Colonic mucosa (tissue), 4 donors: ENCODE results near the gene NECTIN1. TPM values are rescaled to one million over a fixed set of nuclear protein-coding genes. Genes with fewer than 3 reads are reported as not detected.

Experiments used
- DNase-seq: peaks from one replicate; pipeline ENCODE4 v3.0.0-alpha.2; 2020
- H3K27ac ChIP-seq: fragments of 200-600 bp; one replicate; pipeline ENCODE4 v1.8.0; 2021
- H3K27me3 ChIP-seq: fragments of 200-600 bp; one replicate; pipeline ENCODE4 v1.8.0; 2021
- H3K36me3 ChIP-seq: fragments of 200-600 bp; one replicate; pipeline ENCODE4 v1.8.0; 2021
- H3K4me1 ChIP-seq: fragments of 200-600 bp; one replicate; pipeline ENCODE4 v1.8.0; 2021; ENCODE audit warnings: mild to moderate bottlenecking
- H3K4me3 ChIP-seq: fragments of 200-600 bp; one replicate; pipeline ENCODE4 v1.8.0; 2021
- H3K9ac ChIP-seq, 2 donors: one replicate each; pipeline ENCODE4 v1.7.0; 2013; ENCODE audit warnings: control low read depth in 2 of 2, low read depth in 2 of 2, low read length in 2 of 2
- H3K9me3 ChIP-seq: fragments of 200-600 bp; one replicate; pipeline ENCODE4 v1.8.0; 2021
- intact Hi-C: fragments of 100-400 bp; cut with DNase I; formaldehyde crosslinking; loops from one replicate; pipeline ENCODE4 v1.14.1; 2022
- total RNA-seq, 2 donors: library from RNA; stranded (reverse); fragmentation: NEBNext Ultra II Directional in 1 of 2; extraction: Animal tissue kit (Norgen Biotek cat#: 25700) in 1 of 2; gene quantifications; one replicate each; pipeline ENCODE4 v1.2.1, GENCODE V29; 2021
- TF ChIP-seq, protein P1 (sequence below): fragments of 200-600 bp; IDR thresholded peaks from one replicate; pipeline ENCODE4 v1.8.0; 2022; ENCODE audit warnings: antibody characterized with exemption, mild to moderate bottlenecking
- donor health status: healthy.
- donor health status: DM: no; HTN: no; CAD: no.
- donor health status: DM: no; HTN: no; CAD: no.

Gene NECTIN1
- total RNA-seq, 2 donors from 2014 or later: 53.0 to 59.9 TPM

DNA sequence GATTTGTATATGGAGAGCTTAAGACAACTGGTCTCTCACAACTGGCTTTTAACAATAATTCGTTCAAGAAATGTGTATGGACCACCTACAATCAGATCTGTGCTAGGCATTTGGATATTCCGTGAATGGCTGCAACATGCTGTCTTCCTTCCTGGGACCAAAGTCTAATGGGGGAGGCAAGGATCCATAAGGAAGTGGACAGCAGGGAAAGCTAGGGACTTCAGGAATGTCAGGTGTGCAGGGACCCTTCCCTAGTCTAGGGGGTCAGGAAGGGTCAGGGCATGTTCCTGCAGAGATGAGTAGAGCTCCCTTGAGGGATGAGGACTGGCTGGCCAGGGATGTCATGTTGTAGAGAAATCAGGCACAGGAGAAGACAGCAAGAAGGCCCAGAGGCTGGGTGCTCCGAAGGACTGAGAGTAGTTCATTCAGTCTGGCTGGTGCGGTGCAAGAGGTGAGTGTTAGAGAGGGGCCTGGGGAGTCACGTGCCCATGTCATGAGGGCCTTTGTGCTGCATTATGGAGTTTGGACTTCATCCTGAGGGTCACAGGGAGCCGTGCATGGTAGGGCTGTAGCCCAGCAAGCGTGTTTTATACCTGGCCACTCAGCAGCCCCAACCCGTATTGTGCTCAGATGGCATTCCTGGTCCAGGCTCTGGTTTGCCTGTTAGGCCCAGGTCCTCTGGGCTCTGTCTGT is 8.5 kb upstream of the NECTIN1 start:
- peak overlapping the region; percentile 86 for H3K27ac ChIP-seq
- peaks cover 3% of the 10 kb centered on the region for H3K27me3 ChIP-seq
- DNase-seq: no peak
- H3K4me3 ChIP-seq: no peak overlapping the region
- H3K36me3 ChIP-seq: no peaks in the 10 kb centered on the region
- peak overlapping the region in 1 of 2 donors; percentile 7 for H3K9ac ChIP-seq
- TF ChIP-seq, protein P1, sequence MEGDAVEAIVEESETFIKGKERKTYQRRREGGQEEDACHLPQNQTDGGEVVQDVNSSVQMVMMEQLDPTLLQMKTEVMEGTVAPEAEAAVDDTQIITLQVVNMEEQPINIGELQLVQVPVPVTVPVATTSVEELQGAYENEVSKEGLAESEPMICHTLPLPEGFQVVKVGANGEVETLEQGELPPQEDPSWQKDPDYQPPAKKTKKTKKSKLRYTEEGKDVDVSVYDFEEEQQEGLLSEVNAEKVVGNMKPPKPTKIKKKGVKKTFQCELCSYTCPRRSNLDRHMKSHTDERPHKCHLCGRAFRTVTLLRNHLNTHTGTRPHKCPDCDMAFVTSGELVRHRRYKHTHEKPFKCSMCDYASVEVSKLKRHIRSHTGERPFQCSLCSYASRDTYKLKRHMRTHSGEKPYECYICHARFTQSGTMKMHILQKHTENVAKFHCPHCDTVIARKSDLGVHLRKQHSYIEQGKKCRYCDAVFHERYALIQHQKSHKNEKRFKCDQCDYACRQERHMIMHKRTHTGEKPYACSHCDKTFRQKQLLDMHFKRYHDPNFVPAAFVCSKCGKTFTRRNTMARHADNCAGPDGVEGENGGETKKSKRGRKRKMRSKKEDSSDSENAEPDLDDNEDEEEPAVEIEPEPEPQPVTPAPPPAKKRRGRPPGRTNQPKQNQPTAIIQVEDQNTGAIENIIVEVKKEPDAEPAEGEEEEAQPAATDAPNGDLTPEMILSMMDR: no peak
- peaks cover 12% of the 10 kb centered on the region for H3K4me1 ChIP-seq
- intact Hi-C loops: no loop called here
- no peaks in the 10 kb centered on the region for H3K9me3 ChIP-seq

DNA sequence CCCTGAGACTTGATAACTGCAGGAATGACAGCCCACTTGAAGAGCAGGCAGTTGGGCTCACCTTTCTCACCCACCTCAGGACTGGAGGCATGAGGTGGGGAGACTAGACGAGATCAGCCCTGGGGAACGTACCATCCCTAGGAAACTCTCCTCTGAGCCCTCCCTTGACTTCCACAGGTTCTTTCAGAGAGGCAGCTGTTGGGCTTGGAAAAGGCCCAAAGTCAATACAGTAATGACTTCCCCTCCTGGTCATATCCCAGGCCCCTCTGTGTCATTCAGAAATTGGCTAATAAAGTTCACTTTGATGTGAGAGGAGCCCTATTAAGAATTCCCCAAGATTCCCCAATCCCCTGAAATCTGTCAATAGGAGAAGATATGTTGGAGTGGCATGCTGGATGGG is 5.8 kb upstream of the NECTIN1 start:
- Histone ChIP-seq H3K9me3 (no peaks in the 10 kb centered on the region), H3K27ac (no peak overlapping the region), H3K27me3 (no peaks in the 10 kb centered on the region), H3K4me1 (peaks cover 10% of the 10 kb centered on the region), H3K36me3 (no peaks in the 10 kb centered on the region), H3K4me3 (no peak overlapping the region), H3K9ac (no peak overlapping the region)
- intact Hi-C loops: no loop called here
- TF ChIP-seq, protein P1: no peak
- peak; percentile 62 for DNase-seq

DNA sequence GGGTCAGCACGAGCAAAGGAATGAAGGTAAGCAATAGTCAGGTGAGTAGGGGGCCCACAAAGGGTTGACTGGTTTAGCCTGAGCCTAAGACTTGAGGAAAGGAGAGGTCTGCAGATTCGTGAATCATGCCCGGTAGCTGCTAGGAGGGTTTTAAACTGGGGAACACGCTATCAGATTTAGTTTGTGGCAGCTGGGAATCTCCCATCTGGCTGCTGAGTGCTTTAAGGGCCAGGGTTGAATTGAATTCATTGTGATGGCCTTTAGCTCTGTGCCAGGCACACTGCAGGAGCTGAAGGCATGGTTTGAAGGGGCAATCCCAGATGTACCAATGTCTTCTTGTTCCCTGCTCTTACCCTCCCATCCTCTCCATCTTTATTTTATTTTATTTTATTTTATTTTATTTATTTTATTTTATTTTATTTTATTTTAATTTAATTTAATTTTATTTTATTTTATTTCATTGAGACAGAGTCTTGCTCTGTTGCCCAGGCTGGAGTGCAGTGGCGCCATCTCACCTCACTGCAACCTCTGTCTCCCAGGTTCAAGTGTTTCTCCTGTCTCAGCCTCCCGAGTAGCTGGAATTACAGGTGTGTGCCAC is 1.9 kb upstream of the NECTIN1 start:
- intact Hi-C loops: no loop called here
- no peak overlapping the region for H3K9ac ChIP-seq
- no peaks in the 10 kb centered on the region for H3K36me3 ChIP-seq
- no peaks in the 10 kb centered on the region for H3K9me3 ChIP-seq
- no peak for DNase-seq
- TF ChIP-seq, protein P1: no peak
- peaks cover 10% of the 10 kb centered on the region for H3K4me1 ChIP-seq
- no peak overlapping the region for H3K4me3 ChIP-seq
- no peak overlapping the region for H3K27ac ChIP-seq
- no peaks in the 10 kb centered on the region for H3K27me3 ChIP-seq

DNA sequence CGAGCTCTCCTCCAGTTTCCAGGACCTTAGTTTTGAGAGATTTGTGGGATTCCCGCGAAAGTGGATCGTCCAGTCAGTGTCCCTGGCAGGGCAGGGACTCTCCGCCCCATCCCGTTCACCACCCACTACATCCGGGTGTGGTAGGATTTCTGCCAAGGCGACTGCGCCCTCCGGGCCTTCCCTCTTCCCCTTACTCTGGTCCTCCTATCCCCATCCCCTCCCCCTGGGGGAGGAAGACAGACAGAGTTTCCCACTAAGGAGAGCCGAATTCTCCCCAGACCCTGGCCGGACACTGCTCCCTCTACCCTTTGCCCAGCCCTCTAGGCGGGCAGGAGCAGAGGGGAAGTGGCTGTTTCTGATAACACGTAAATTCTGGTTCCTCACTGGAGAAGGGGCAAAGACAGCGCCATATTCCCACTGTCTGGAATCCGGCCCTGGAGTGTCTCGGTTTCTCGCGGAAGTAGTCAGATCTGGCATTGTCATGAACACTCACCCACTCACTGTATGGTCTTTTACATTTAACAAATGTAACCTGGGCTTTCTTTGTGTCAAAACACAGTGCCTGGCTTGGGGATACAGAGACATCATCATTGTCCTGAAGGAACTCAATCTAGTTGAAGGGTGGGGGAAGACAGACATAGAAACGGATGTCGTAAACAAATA is 1.1 kb upstream of the NECTIN1 start:
- TF ChIP-seq, protein P1: no peak
- peak overlapping the region; percentile 67 to 90 for H3K9ac ChIP-seq

DNA sequence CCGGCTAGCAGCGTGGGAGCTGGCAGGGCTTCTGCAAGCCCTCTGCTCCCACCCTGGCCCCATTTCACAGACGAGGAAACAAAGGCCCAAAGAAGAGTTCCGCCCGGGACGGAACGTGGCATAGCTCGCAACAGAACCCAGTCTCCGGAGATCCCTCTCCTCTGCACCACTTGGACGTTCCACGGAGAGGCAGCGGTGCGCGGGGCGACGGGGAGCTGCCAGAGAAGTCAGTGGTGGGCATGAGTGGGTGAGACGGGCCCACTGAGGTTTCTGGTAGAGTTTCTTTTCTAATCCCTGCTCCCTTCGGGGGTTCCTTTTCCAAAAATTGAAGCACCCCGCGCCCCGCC is 554 bp upstream of the NECTIN1 start:
- Histone ChIP-seq H3K9me3 (no peaks in the 10 kb centered on the region), H3K4me1 (peaks cover 10% of the 10 kb centered on the region), H3K4me3 (peak overlapping the region; percentile 65), H3K27me3 (no peaks in the 10 kb centered on the region), H3K27ac (peak overlapping the region; percentile 78), H3K9ac (peak overlapping the region; percentile 67 to 90), H3K36me3 (no peaks in the 10 kb centered on the region)
- TF ChIP-seq, protein P1: peak; percentile 45
- intact Hi-C loops: loop anchor here (2.0 kb wide), 1 partner anchor 63 kb away; no protein-coding TSS in a partner anchor
- no peak for DNase-seq

More for the DNA sequence above, 1.1 kb upstream of the NECTIN1 start:
- intact Hi-C loops: loop anchor here (2.0 kb wide), 1 partner anchor 63 kb away; no protein-coding TSS in a partner anchor
- peak; percentile 86 for DNase-seq
- peak overlapping the region; percentile 78 for H3K27ac ChIP-seq
- H3K9me3 ChIP-seq: no peaks in the 10 kb centered on the region
- H3K27me3 ChIP-seq: no peaks in the 10 kb centered on the region
- peaks cover 10% of the 10 kb centered on the region for H3K4me1 ChIP-seq
- no peaks in the 10 kb centered on the region for H3K36me3 ChIP-seq
- H3K4me3 ChIP-seq: peak overlapping the region; percentile 65
